GM12878 (cell line): ENCODE data around the gene SPINT1. TPM values are rescaled to one million over a fixed set of nuclear protein-coding genes. Genes with fewer than 3 reads are reported as not detected.

ENCODE experiments used
- CHD4 ChIP-seq: fragments of 200-600 bp; sonication (generic); IDR thresholded peaks from 2 replicates; pipeline ENCODE4 v1.6.1; 2016; ENCODE audit warnings: mild to moderate bottlenecking
- FOXM1 ChIP-seq: IDR thresholded peaks from 2 replicates; pipeline ENCODE4 v1.6.1; 2012; ENCODE audit warnings: low read depth, mild to moderate bottlenecking, inconsistent platforms, low read length, moderate library complexity
- HDGF ChIP-seq: fragments of 450-650 bp; IDR thresholded peaks from 2 replicates; pipeline ENCODE4 v1.6.1; 2016; ENCODE audit warnings: antibody characterized with exemption
- NR2C2 ChIP-seq: IDR thresholded peaks from 2 replicates; pipeline ENCODE4 v1.6.1; 2011; ENCODE audit warnings: borderline replicate concordance, low read depth; ENCODE audit not compliant: control insufficient read depth, insufficient read length
- PAX8 ChIP-seq: fragments of 450-650 bp; IDR thresholded peaks from 2 replicates; pipeline ENCODE4 v1.6.1; 2017; ENCODE audit warnings: mild to moderate bottlenecking, moderate library complexity
- RAD21 ChIP-seq: IDR thresholded peaks from 2 replicates; pipeline ENCODE4 v1.6.1; 2011; ENCODE audit warnings: mild to moderate bottlenecking, low read depth, low read length, moderate library complexity; ENCODE audit not compliant: insufficient read depth
- SUZ12 ChIP-seq: fragments of 200-600 bp; sonication (generic); IDR thresholded peaks from one replicate; pipeline ENCODE4 v1.6.1; 2018; ENCODE audit warnings: antibody characterized with exemption, mild to moderate bottlenecking; ENCODE audit not compliant: unreplicated experiment
- TCF12 ChIP-seq: IDR thresholded peaks from 2 replicates; pipeline ENCODE4 v1.6.1; 2011; ENCODE audit warnings: low read depth, mild to moderate bottlenecking, low read length
- ZBTB11 ChIP-seq: fragments of 450-650 bp; formaldehyde crosslinking; IDR thresholded peaks from 2 replicates; pipeline ENCODE4 v1.5.0; 2022; ENCODE audit warnings: mild to moderate bottlenecking, missing genetic modification characterization
- polyA plus RNA-seq, 11 experiments: library from polyadenylated mRNA; depleted of rRNA in 4 of 11; unstranded in 6 of 11; stranded (reverse) in 5 of 11; fragments of >200 nt; fragmentation: Nextera tagmentation in 4 of 11; fragmentation: Illumina TruSeq in 1 of 11; extraction: Ambion mirVana in 4 of 11; extraction: Trizol in 1 of 11; gene quantifications; 1 replicate in 1 of 11; 2 replicates in 10 of 11; pipeline versions ENCODE4 v1.2.1 to v1.2.3, GENCODE V29; 2011 to 2016; ENCODE audit warnings: inconsistent platforms in 2 of 11, missing spikeins in 2 of 11, low read depth in 1 of 11
- total RNA-seq, 4 experiments: library from RNA; depleted of rRNA in 3 of 4; stranded (reverse); fragments of >200 nt in 3 of 4; fragmentation: Illumina TruSeq in 1 of 4; extraction: Trizol in 1 of 4; gene quantifications; 2 replicates each; pipeline versions ENCODE4 v1.2.1 to v1.2.3, GENCODE V29; 2013 to 2021
- TF ChIP-seq, protein P1 (sequence below): fragments of 450-650 bp; IDR thresholded peaks from 2 replicates; pipeline ENCODE4 v1.6.1; 2014; ENCODE audit warnings: mild to moderate bottlenecking
- TF ChIP-seq, protein P2 (sequence below): fragments of 450-650 bp; IDR thresholded peaks from 2 replicates; pipeline ENCODE4 v1.6.1; 2018; ENCODE audit warnings: mild to moderate bottlenecking, low read depth, moderate library complexity; ENCODE audit not compliant: partially characterized antibody

The SPINT1 gene
- total and polyA plus RNA-seq, 10 of the 15 experiments (the other 5 are each of a cell fraction or from before 2014, with no cell fraction given) = 3.5 to 28.6 (median 10.2) TPM

DNA sequence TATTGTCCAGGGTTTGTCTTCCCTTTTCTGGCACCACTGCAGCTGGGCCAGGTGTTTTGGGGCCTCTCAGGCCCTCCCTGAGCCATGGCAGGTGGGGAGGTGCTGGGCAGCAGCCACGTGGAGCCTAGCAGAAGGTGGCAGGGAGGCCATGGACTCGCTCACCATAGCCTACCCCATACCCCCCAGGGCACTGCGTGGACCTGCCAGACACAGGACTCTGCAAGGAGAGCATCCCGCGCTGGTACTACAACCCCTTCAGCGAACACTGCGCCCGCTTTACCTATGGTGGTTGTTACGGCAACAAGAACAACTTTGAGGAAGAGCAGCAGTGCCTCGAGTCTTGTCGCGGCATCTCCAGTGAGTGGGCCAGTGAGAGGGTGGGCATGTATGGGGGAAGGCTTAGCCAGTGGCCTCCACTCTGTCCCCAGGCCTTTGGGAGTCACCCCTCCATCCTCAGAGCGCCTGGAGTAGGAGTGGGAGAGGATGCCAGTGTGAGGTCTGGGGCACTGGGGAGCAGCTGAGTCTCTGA lies 11.9 kb downstream of the SPINT1 start (continued):
- TF ChIP-seq ZBTB11 (CRISPR knock-in tag) = no peak
- TF ChIP-seq TCF12 = no peak
- no peak for TF ChIP-seq SUZ12
- no peak for TF ChIP-seq PAX8
- no peak for TF ChIP-seq RAD21
- TF ChIP-seq HDGF = no peak
- TF ChIP-seq, protein P1, sequence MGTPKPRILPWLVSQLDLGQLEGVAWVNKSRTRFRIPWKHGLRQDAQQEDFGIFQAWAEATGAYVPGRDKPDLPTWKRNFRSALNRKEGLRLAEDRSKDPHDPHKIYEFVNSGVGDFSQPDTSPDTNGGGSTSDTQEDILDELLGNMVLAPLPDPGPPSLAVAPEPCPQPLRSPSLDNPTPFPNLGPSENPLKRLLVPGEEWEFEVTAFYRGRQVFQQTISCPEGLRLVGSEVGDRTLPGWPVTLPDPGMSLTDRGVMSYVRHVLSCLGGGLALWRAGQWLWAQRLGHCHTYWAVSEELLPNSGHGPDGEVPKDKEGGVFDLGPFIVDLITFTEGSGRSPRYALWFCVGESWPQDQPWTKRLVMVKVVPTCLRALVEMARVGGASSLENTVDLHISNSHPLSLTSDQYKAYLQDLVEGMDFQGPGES = no peak
- TF ChIP-seq NR2C2 = no peak
- TF ChIP-seq CHD4 = no peak
- no peak for TF ChIP-seq FOXM1
- TF ChIP-seq, protein P2, sequence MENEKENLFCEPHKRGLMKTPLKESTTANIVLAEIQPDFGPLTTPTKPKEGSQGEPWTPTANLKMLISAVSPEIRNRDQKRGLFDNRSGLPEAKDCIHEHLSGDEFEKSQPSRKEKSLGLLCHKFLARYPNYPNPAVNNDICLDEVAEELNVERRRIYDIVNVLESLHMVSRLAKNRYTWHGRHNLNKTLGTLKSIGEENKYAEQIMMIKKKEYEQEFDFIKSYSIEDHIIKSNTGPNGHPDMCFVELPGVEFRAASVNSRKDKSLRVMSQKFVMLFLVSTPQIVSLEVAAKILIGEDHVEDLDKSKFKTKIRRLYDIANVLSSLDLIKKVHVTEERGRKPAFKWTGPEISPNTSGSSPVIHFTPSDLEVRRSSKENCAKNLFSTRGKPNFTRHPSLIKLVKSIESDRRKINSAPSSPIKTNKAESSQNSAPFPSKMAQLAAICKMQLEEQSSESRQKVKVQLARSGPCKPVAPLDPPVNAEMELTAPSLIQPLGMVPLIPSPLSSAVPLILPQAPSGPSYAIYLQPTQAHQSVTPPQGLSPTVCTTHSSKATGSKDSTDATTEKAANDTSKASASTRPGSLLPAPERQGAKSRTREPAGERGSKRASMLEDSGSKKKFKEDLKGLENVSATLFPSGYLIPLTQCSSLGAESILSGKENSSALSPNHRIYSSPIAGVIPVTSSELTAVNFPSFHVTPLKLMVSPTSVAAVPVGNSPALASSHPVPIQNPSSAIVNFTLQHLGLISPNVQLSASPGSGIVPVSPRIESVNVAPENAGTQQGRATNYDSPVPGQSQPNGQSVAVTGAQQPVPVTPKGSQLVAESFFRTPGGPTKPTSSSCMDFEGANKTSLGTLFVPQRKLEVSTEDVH = no peak
